C4-2B (cell line): ENCODE measurements around the gene KHDC4.

ENCODE experiments used
- ZFX ChIP-seq: fragments of 450-650 bp; IDR thresholded peaks from 2 replicates; pipeline ENCODE4 v1.6.1; 2017
- TF ChIP-seq, protein P1 (sequence below): fragments of 450-650 bp; conservative IDR thresholded peaks from 2 replicates; pipeline ENCODE4 v1.5.1; 2017; ENCODE audit warnings: mild to moderate bottlenecking

DNA sequence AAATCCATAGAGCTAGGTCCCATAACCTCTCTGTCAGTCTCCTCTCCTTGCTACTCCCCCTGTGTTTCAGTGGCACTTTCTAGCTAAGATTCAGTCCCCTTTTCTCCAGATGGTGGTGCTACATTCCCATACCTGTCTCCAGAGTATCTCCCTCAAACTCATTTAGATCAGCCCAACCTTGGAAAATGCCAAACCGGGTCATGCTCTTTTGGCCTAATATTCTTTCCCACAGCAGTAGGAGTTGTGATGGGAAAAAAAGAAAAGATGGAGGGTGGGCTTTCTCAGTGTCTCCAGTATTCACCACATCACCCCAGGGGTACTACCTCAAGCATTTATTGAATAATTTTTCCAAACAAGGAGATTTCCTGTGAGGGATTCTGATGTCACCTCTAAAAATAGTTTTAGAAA, 4.0 kb upstream of the KHDC4 start:
- TF ChIP-seq, protein P1, sequence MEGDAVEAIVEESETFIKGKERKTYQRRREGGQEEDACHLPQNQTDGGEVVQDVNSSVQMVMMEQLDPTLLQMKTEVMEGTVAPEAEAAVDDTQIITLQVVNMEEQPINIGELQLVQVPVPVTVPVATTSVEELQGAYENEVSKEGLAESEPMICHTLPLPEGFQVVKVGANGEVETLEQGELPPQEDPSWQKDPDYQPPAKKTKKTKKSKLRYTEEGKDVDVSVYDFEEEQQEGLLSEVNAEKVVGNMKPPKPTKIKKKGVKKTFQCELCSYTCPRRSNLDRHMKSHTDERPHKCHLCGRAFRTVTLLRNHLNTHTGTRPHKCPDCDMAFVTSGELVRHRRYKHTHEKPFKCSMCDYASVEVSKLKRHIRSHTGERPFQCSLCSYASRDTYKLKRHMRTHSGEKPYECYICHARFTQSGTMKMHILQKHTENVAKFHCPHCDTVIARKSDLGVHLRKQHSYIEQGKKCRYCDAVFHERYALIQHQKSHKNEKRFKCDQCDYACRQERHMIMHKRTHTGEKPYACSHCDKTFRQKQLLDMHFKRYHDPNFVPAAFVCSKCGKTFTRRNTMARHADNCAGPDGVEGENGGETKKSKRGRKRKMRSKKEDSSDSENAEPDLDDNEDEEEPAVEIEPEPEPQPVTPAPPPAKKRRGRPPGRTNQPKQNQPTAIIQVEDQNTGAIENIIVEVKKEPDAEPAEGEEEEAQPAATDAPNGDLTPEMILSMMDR: peak; percentile 68
- no peak for TF ChIP-seq ZFX
